Activated CD4-positive, CD25-positive, alpha-beta regulatory T cell treated with anti-CD3 and anti-CD28 coated beads, Interleukin-2, amount 50 U/mL, for 24 hours (primary cell): Measurements from ENCODE around the gene SRF.

Source experiments
- ATAC-seq, 2 donors: fragments of 150-1000 bp; cut with Tn5 transposase; one replicate each; pipeline ENCODE4 v1.10.0; 2021; ENCODE audit warnings: mild to moderate bottlenecking in 1 of 2, moderate library complexity in 1 of 2

SRF gene

GRCh38 chr6:43184268-43184985, 13.4 kb downstream of the SRF start:
- no peak for ATAC-seq

GRCh38 chr6:43185391-43185985, 14.4 kb downstream of the SRF start:
- ATAC-seq, result no peak

GRCh38 chr6:43186019-43186418, 14.9 kb downstream of the SRF start:
- ATAC-seq, result no peak

- no peak for ATAC-seq
Observed at GRCh38 chr6:43186706-43187105, 15.6 kb downstream of the SRF start.

- no peak for ATAC-seq
Observed at GRCh38 chr6:43187821-43188220, 16.8 kb downstream of the SRF start.

GRCh38 chr6:43188426-43188825, 17.4 kb downstream of the SRF start:
- no peak for ATAC-seq

GRCh38 chr6:43189776-43190304, 18.8 kb downstream of the SRF start:
- no peak for ATAC-seq

- ATAC-seq, result no peak
Observed at GRCh38 chr6:43192911-43193310, 21.8 kb downstream of the SRF start.

GRCh38 chr6:43193929-43194328, 22.9 kb downstream of the SRF start:
- no peak for ATAC-seq

GRCh38 chr6:43196337-43196736, 25.3 kb downstream of the SRF start:
- ATAC-seq, result no peak

GRCh38 chr6:43199912-43200311, 28.8 kb downstream of the SRF start:
- no peak for ATAC-seq

GRCh38 chr6:43200541-43200940, 29.5 kb downstream of the SRF start:
- no peak for ATAC-seq

GRCh38 chr6:43202451-43202850, 31.4 kb downstream of the SRF start:
- ATAC-seq, result no peak

GRCh38 chr6:43203029-43203717, 32.1 kb downstream of the SRF start:
- ATAC-seq, result no peak

- ATAC-seq, result no peak
Observed at GRCh38 chr6:43203718-43204095, 32.6 kb downstream of the SRF start.

GRCh38 chr6:43204271-43205105, 33.4 kb downstream of the SRF start:
- ATAC-seq, result no peak

GRCh38 chr6:43205849-43206248, 34.8 kb downstream of the SRF start:
- no peak for ATAC-seq

GRCh38 chr6:43207286-43207685, 36.2 kb downstream of the SRF start:
- ATAC-seq, result no peak

- no peak for ATAC-seq
Observed at GRCh38 chr6:43211955-43212354, 40.9 kb downstream of the SRF start.

GRCh38 chr6:43213431-43213830, 42.4 kb downstream of the SRF start:
- no peak for ATAC-seq

GRCh38 chr6:43215066-43215465, 44.0 kb downstream of the SRF start:
- ATAC-seq, result no peak

GRCh38 chr6:43216200-43216599, 45.1 kb downstream of the SRF start:
- ATAC-seq, result no peak

- ATAC-seq, result no peak
Observed at GRCh38 chr6:43217351-43217750, 46.3 kb downstream of the SRF start.
